HepG2 (cell line): ENCODE results near the gene MACROH2A1.

Experiments used
- DDIT3 ChIP-seq: sonication (generic); formaldehyde crosslinking; IDR thresholded peaks from 2 replicates; pipeline ENCODE4 v1.4.0; 2020; ENCODE audit warnings: mild to moderate bottlenecking, missing genetic modification reagents
- GTF2F1 ChIP-seq: fragments of 150-350 bp; IDR thresholded peaks from 2 replicates; pipeline ENCODE4 v1.6.1; 2014; ENCODE audit warnings: low read length
- HDAC2 ChIP-seq: sonication (generic); formaldehyde crosslinking; IDR thresholded peaks from 2 replicates; pipeline ENCODE4 v1.4.0; 2020; ENCODE audit warnings: missing genetic modification reagents
- HMG20B ChIP-seq: conservative IDR thresholded peaks from 2 replicates; pipeline ENCODE4 v1.6.1; 2016; ENCODE audit warnings: missing genetic modification reagents, missing compliant biosample characterization
- NFAT5 ChIP-seq: sonication (generic); formaldehyde crosslinking; IDR thresholded peaks from 2 replicates; pipeline ENCODE4 v1.4.0; 2020; ENCODE audit warnings: missing genetic modification reagents
- POLR2A ChIP-seq, 2 experiments: IDR thresholded peaks; 2 replicates each; pipeline ENCODE4 v1.6.1; 2011; ENCODE audit warnings: low read depth in 2 of 2, low read length in 2 of 2, mild to moderate bottlenecking in 1 of 2, moderate library complexity in 1 of 2; ENCODE audit not compliant: insufficient read depth in 1 of 2
- POLR2AphosphoS5 ChIP-seq: IDR thresholded peaks from 2 replicates; pipeline ENCODE4 v1.6.1; 2012; ENCODE audit warnings: low read depth, low read length
- SP1 ChIP-seq, 2 experiments: fragments of 450-650 bp in 1 of 2; sonication (generic) in 1 of 2; formaldehyde crosslinking in 1 of 2; IDR thresholded peaks; 2 replicates each; pipeline versions ENCODE4 v1.4.0 to v1.6.1; 2016 to 2020; ENCODE audit warnings: missing genetic modification reagents in 1 of 2
- ZFX ChIP-seq: sonication (generic); formaldehyde crosslinking; IDR thresholded peaks from 2 replicates; pipeline ENCODE4 v1.4.0; 2020; ENCODE audit warnings: mild to moderate bottlenecking, low read depth, missing genetic modification reagents, moderate library complexity
- ZNF562 ChIP-seq: sonication (generic); formaldehyde crosslinking; IDR thresholded peaks from 2 replicates; pipeline ENCODE4 v1.8.0; 2022; ENCODE audit warnings: missing genetic modification reagents, borderline replicate concordance
- ZNF670 ChIP-seq: sonication (generic); formaldehyde crosslinking; IDR thresholded peaks from 2 replicates; pipeline ENCODE4 v1.8.0; 2022; ENCODE audit warnings: mild to moderate bottlenecking, missing genetic modification reagents, borderline replicate concordance

- TF ChIP-seq ZNF562 (no peak), HDAC2 (CRISPR knock-in tag) (no peak), ZFX (CRISPR knock-in tag) (no peak), POLR2A (IDR thresholded peaks at IDR 0.05; ENCODE audit: insufficient read depth in 1 of 2, low read depth in 2 of 2, low read length in 2 of 2) (no peak), DDIT3 (CRISPR knock-in tag) (no peak), SP1 (IDR thresholded peaks at IDR 0.05) (no peak), SP1 (CRISPR knock-in tag; IDR thresholded peaks at IDR 0.05) (no peak), HMG20B (CRISPR knock-in tag) (no peak), ZNF670 (CRISPR knock-in tag) (no peak), POLR2AphosphoS5 (no peak), NFAT5 (no peak), GTF2F1 (no peak)
Observed at GRCh38 chr5:135328128-135328687, 70.8 kb downstream of the MACROH2A1 start.
